ENCODE results near the gene RETREG1. TPM values are rescaled to one million over a fixed set of nuclear protein-coding genes. Genes with fewer than 3 reads are reported as not detected.
"Not testable (repeated sequence)": the region's sequence is repeated elsewhere in the genome, so short reads cannot be mapped to it uniquely, and the experiment has no call there.

The RETREG1 gene
- total RNA-seq, 1 experiment from 2014 or later, result not detected

DNA sequence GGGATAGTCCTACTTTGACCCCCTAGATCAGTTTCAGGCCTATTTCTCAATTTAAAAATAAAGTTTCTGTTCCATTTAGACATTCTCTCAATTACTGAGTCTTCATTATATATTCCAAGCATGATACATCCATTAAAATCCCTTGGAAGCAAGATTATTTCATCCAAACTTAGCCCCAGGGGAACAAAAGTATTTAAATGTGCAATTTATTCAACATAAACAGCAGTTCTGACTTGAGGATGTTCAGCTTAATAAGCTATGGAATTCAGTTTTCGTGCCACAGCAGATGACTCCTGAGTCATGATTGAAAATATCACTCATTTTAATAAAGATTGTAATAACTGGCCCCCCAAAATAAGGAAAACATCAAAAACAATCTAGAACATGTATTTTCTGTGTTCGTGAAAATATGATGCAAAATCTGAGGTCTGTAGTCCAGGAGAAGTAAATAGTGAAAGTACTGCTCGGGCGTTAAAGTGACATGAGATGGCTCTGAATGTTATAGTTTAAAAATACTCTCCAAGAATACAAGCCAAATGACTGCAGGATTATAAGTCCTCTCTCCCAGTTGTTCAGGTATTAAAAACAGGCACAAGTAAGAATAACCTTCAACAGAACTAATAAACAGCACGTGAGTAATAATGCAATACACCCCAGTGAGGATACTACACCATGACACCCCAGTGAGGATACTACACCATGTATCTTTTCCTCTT is 67.1 kb downstream of the RETREG1 start:
- Histone ChIP-seq H4K20me1 (ENCODE audit: insufficient read depth, low read depth, low read length) (no peaks in the 10 kb centered on the region), H3K9me3 (ENCODE audit: low read length) (no peaks in the 10 kb centered on the region), H3K36me3 (ENCODE audit: insufficient read depth, low read length) (no peaks in the 10 kb centered on the region), H3K27ac (ENCODE audit: low read length) (no peak overlapping the region), H3K4me1 (ENCODE audit: low read length) (no peaks in the 10 kb centered on the region), H2AFZ (ENCODE audit: low read length) (no peak overlapping the region), H3K9ac (ENCODE audit: low read length) (no peak overlapping the region), H3K27me3 (ENCODE audit: low read length) (no peaks in the 10 kb centered on the region), H3K4me3 (ENCODE audit: low read length) (no peak overlapping the region), H3K79me2 (ENCODE audit: low read length) (no peaks in the 10 kb centered on the region), H3K9me2 (replicated peaks; ENCODE audit: insufficient read depth, low read length) (no peaks in the 10 kb centered on the region), H3K4me2 (ENCODE audit: low read depth, low read length, poor library complexity, severe bottlenecking) (no peak overlapping the region)
- no peak for DNase-seq

DNA sequence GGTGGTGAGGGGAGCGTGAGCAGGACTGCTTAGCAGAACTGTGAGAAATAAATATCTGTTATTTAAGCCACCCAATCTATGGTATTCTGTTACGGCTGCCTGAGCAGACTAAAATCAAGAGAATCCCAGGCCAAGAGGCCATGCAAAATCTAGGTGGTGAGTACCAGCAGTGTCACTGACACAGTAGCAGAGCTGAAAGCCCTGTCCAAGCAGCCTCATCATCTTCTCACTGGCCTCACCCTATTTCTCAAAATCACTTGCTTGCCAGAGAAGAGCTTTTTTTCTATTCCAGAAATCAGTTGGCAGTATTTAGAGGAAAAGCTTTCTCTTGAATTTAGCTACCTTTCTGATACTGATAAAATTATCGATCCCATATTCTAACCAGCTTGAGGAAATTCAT is 68.0 kb downstream of the RETREG1 start:
- no peaks in the 10 kb centered on the region for H3K4me1 ChIP-seq (ENCODE audit: low read length)
- H3K9ac ChIP-seq (ENCODE audit: low read length), result no peak overlapping the region
- no peak overlapping the region for H3K4me3 ChIP-seq (ENCODE audit: low read length)
- H3K4me2 ChIP-seq (ENCODE audit: low read depth, low read length, poor library complexity, severe bottlenecking), result no peak overlapping the region
- H4K20me1 ChIP-seq (ENCODE audit: insufficient read depth, low read depth, low read length), result no peaks in the 10 kb centered on the region
- DNase-seq, result no peak
- no peaks in the 10 kb centered on the region for H3K9me3 ChIP-seq (ENCODE audit: low read length)
- no peaks in the 10 kb centered on the region for H3K27me3 ChIP-seq (ENCODE audit: low read length)
- no peak overlapping the region for H2AFZ ChIP-seq (ENCODE audit: low read length)
- H3K79me2 ChIP-seq (ENCODE audit: low read length), result no peaks in the 10 kb centered on the region
- H3K27ac ChIP-seq (ENCODE audit: low read length), result no peak overlapping the region
- H3K36me3 ChIP-seq (ENCODE audit: insufficient read depth, low read length), result no peaks in the 10 kb centered on the region
- no peaks in the 10 kb centered on the region for H3K9me2 ChIP-seq (replicated peaks; ENCODE audit: insufficient read depth, low read length)

DNA sequence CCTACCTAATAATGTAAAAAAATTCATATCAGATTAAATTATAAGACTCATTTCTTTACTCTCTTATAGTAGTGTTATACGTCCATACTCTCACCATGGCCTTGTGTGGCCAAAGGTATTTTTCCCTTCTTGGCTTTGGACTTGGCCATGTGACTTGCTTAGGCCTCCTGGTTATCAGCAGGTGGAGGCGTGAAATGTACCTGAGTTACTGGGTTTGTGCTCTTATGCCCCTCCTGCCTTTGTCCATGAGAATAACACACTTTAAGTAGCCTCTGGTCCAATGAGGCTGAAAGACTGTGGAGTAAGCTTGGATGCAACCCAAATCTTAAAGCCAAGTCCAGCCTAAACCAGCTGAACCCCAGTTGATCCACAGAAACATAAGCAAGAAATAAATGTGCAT is 68.7 kb downstream of the RETREG1 start:
- Histone ChIP-seq H3K4me2 (ENCODE audit: low read depth, low read length, poor library complexity, severe bottlenecking) (no peak overlapping the region), H3K36me3 (ENCODE audit: insufficient read depth, low read length) (no peaks in the 10 kb centered on the region), H3K27me3 (ENCODE audit: low read length) (no peaks in the 10 kb centered on the region), H3K79me2 (ENCODE audit: low read length) (no peaks in the 10 kb centered on the region), H3K4me3 (ENCODE audit: low read length) (no peak overlapping the region), H3K9me2 (replicated peaks; ENCODE audit: insufficient read depth, low read length) (no peaks in the 10 kb centered on the region), H4K20me1 (ENCODE audit: insufficient read depth, low read depth, low read length) (no peaks in the 10 kb centered on the region), H3K9ac (ENCODE audit: low read length) (no peak overlapping the region), H2AFZ (ENCODE audit: low read length) (no peak overlapping the region), H3K27ac (ENCODE audit: low read length) (no peak overlapping the region), H3K4me1 (ENCODE audit: low read length) (no peaks in the 10 kb centered on the region), H3K9me3 (ENCODE audit: low read length) (no peaks in the 10 kb centered on the region)
- DNase-seq, result no peak

DNA sequence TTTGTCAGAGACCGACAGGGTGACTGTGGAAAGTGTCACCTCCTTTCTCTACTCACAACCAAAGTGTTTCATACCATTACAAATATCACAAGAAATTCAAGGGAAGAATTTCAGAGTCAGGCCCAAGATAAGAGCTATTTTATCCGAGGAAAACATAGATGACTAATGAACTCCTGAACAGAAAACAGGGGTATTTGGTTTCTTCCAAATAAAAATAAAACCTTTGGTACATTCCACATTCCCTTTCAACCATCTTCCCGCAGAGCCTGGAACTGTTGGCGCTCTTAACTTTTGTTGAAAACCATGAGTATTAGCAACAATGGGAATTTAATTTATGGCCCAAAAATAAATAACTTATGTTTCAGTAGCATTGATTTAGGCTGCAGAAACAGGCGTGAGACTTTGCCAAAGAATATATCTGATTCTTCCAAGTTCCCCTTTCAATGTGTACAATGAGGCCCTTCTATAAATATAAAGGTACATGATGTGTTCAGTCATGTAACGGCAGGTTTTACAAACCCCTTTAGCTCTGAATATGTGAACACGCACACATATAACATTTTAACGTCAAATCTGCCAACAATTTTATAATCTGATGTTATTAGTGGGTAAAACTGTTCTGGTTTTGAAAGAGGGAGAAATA is 69.5 kb downstream of the RETREG1 start:
- H3K9me3 ChIP-seq (ENCODE audit: low read length), result no peaks in the 10 kb centered on the region
- DNase-seq, result no peak
- H3K4me2 ChIP-seq (ENCODE audit: low read depth, low read length, poor library complexity, severe bottlenecking), result no peak overlapping the region

DNA sequence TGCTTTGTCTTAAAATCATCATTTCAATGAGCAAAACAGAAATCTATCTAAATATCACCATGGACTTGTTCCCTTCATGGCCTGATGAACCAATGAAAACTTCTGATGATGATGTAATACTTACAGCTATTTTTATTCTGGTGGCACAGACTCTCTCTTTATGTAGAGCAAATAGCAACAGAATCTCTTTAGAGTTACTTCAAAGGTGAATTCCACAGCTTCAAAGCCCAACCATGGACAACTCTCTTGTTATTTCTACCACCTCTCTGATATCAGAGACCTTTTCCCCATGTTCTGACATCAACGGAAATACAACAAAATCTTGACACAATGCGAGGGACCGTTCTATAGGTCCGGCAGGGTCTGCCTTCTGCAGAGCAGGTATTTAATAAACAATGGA is 70.1 kb downstream of the RETREG1 start:
- Histone ChIP-seq H3K4me1 (ENCODE audit: low read length) (no peaks in the 10 kb centered on the region), H3K4me2 (ENCODE audit: low read depth, low read length, poor library complexity, severe bottlenecking) (no peak overlapping the region), H3K4me3 (ENCODE audit: low read length) (no peak overlapping the region), H3K9ac (ENCODE audit: low read length) (no peak overlapping the region), H2AFZ (ENCODE audit: low read length) (no peak overlapping the region), H3K9me2 (replicated peaks; ENCODE audit: insufficient read depth, low read length) (no peaks in the 10 kb centered on the region), H3K79me2 (ENCODE audit: low read length) (no peaks in the 10 kb centered on the region), H3K9me3 (ENCODE audit: low read length) (no peaks in the 10 kb centered on the region), H4K20me1 (ENCODE audit: insufficient read depth, low read depth, low read length) (no peaks in the 10 kb centered on the region), H3K36me3 (ENCODE audit: insufficient read depth, low read length) (no peaks in the 10 kb centered on the region), H3K27ac (ENCODE audit: low read length) (no peak overlapping the region), H3K27me3 (ENCODE audit: low read length) (no peaks in the 10 kb centered on the region)
- no peak for DNase-seq

More for the DNA sequence above, 69.5 kb downstream of the RETREG1 start:
- H3K4me3 ChIP-seq (ENCODE audit: low read length), result no peak overlapping the region
- no peak overlapping the region for H2AFZ ChIP-seq (ENCODE audit: low read length)
- H3K27me3 ChIP-seq (ENCODE audit: low read length), result no peaks in the 10 kb centered on the region
- H4K20me1 ChIP-seq (ENCODE audit: insufficient read depth, low read depth, low read length), result no peaks in the 10 kb centered on the region
- H3K9ac ChIP-seq (ENCODE audit: low read length), result no peak overlapping the region
- no peaks in the 10 kb centered on the region for H3K79me2 ChIP-seq (ENCODE audit: low read length)
- no peaks in the 10 kb centered on the region for H3K9me2 ChIP-seq (replicated peaks; ENCODE audit: insufficient read depth, low read length)
- no peaks in the 10 kb centered on the region for H3K4me1 ChIP-seq (ENCODE audit: low read length)
- H3K27ac ChIP-seq (ENCODE audit: low read length), result no peak overlapping the region
- H3K36me3 ChIP-seq (ENCODE audit: insufficient read depth, low read length), result no peaks in the 10 kb centered on the region

DNA sequence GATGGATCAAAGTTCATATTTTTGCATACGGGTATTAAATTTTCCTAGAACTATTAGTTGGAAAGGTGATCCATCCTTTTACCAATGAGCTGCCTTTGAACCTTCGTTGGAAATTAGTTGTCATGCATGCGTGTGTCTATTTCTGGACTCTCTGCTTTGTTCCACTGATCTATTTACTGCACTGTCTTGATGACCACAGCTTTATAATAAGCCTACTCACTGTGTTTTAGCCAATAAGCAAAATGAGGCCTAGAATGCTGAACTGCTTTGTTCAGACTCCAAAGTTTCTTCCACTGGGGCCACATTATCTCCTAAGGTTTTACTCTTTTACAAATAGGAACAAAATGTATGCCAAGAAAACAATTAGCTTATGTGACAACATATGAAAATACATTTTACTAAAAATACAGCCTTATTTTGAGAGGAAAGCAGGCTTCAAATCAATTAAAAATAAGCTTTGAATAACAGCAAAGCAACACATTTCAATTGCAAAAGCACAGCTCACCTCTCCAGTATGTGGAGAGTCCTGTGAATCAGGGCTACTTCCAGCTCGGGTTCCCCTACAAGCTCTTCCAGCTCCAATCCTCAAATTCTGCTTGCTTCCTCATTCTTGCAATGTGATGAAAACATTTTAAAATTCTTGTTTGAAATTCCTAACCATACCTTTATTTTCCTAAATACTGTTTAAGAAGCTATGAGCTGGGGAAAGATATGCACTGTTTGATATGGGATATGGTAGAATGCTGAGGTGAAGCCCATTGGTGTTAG is 72.0 kb downstream of the RETREG1 start:
- no peaks in the 10 kb centered on the region for H3K4me1 ChIP-seq (ENCODE audit: low read length)
- H3K9me3 ChIP-seq (ENCODE audit: low read length), result no peaks in the 10 kb centered on the region
- no peaks in the 10 kb centered on the region for H3K79me2 ChIP-seq (ENCODE audit: low read length)
- no peak overlapping the region for H3K9ac ChIP-seq (ENCODE audit: low read length)
- DNase-seq, result no peak
- no peaks in the 10 kb centered on the region for H3K36me3 ChIP-seq (ENCODE audit: insufficient read depth, low read length)
- no peaks in the 10 kb centered on the region for H3K9me2 ChIP-seq (replicated peaks; ENCODE audit: insufficient read depth, low read length)
- no peak overlapping the region for H3K27ac ChIP-seq (ENCODE audit: low read length)
- H3K27me3 ChIP-seq (ENCODE audit: low read length), result no peaks in the 10 kb centered on the region
- H4K20me1 ChIP-seq (ENCODE audit: insufficient read depth, low read depth, low read length), result no peaks in the 10 kb centered on the region
- no peak overlapping the region for H2AFZ ChIP-seq (ENCODE audit: low read length)
- no peak overlapping the region for H3K4me2 ChIP-seq (ENCODE audit: low read depth, low read length, poor library complexity, severe bottlenecking)
- no peak overlapping the region for H3K4me3 ChIP-seq (ENCODE audit: low read length)

DNA sequence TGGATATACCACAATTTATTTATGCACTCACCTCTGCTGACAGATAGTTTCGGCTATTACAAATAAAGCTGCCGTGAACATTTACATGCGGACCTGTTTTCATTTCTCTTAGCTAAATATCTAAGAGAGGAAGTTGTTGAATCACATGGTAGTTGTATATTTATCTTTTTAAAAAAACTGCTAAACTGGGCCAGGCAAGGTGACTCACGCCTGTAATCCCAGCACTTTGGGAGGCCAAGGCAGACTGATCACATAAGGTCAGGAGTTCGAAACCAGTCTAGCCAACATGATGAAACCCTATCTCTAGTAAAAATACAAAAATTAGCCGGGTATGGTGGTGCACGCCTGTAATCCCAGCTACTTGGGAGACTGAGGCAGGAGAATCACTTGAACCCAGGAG is 73.6 kb downstream of the RETREG1 start:
- not testable (repeated sequence) for H3K4me1 ChIP-seq (ENCODE audit: low read length); H3K27ac ChIP-seq (ENCODE audit: low read length); H2AFZ ChIP-seq (ENCODE audit: low read length); H3K79me2 ChIP-seq (ENCODE audit: low read length); H3K4me3 ChIP-seq (ENCODE audit: low read length); DNase-seq; H3K4me2 ChIP-seq (ENCODE audit: low read depth, low read length, poor library complexity, severe bottlenecking); H4K20me1 ChIP-seq (ENCODE audit: insufficient read depth, low read depth, low read length); H3K9ac ChIP-seq (ENCODE audit: low read length); H3K36me3 ChIP-seq (ENCODE audit: insufficient read depth, low read length); H3K9me2 ChIP-seq (replicated peaks; ENCODE audit: insufficient read depth, low read length); H3K27me3 ChIP-seq (ENCODE audit: low read length); H3K9me3 ChIP-seq (ENCODE audit: low read length)

DNA sequence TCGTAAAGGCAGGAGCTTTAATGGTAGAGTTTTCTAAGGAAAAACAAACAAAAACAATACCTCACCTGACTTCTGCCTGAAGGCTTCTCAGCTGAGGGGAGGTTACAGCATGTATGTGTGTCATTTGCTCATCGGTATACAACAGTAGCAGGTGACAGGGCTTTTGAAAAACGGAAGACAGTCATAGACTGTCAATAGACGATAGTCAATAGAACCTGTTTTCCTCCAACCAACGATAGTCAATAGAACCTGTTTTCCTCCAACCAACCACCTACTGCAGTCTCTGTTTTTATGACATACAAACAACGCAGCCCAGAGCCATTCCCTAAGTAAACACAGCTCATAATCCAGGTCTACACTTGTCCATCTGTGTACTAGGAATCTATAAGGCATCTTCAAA is 74.6 kb downstream of the RETREG1 start:
- H3K9me2 ChIP-seq (replicated peaks; ENCODE audit: insufficient read depth, low read length), result no peaks in the 10 kb centered on the region

More for the DNA sequence above, 74.6 kb downstream of the RETREG1 start:
- DNase-seq, result no peak
- Histone ChIP-seq H3K4me2 (ENCODE audit: low read depth, low read length, poor library complexity, severe bottlenecking) (no peak overlapping the region), H3K36me3 (ENCODE audit: insufficient read depth, low read length) (no peaks in the 10 kb centered on the region), H3K79me2 (ENCODE audit: low read length) (no peaks in the 10 kb centered on the region), H3K9ac (ENCODE audit: low read length) (no peak overlapping the region), H3K9me3 (ENCODE audit: low read length) (no peaks in the 10 kb centered on the region), H3K4me1 (ENCODE audit: low read length) (no peaks in the 10 kb centered on the region), H3K4me3 (ENCODE audit: low read length) (no peak overlapping the region), H3K27me3 (ENCODE audit: low read length) (no peaks in the 10 kb centered on the region), H3K27ac (ENCODE audit: low read length) (no peak overlapping the region), H4K20me1 (ENCODE audit: insufficient read depth, low read depth, low read length) (no peaks in the 10 kb centered on the region), H2AFZ (ENCODE audit: low read length) (no peak overlapping the region)

All from Karpas-422 (cell line).